ENCODE measurements around the gene NNAT. TPM values are rescaled to one million over a fixed set of nuclear protein-coding genes. Genes with fewer than 3 reads are reported as not detected.
"Not testable (repeated sequence)": the region's sequence is repeated elsewhere in the genome, so short reads cannot be mapped to it uniquely, and the experiment has no call there.

Gene NNAT
- polyA plus RNA-seq, 1 donor from 2014 or later = 996 TPM

GRCh38 chr20:37552415-37552814, 31.4 kb downstream of the NNAT start:
- TF ChIP-seq EP300 (conservative IDR thresholded peaks at IDR 0.05; ENCODE audit: poor library complexity, severe bottlenecking) (no peak), EZH2 (IDR thresholded peaks at IDR 0.05; ENCODE audit: borderline replicate concordance, insufficient read depth, low read length, poor library complexity, severe bottlenecking) (no peak), SMC3 (conservative IDR thresholded peaks at IDR 0.05; ENCODE audit: poor library complexity) (no peak), RAD21 (conservative IDR thresholded peaks at IDR 0.05) (no peak), TAF1 (IDR thresholded peaks at IDR 0.05; ENCODE audit: low read depth) (no peak), MXI1 (conservative IDR thresholded peaks at IDR 0.05; ENCODE audit: poor library complexity, severe bottlenecking) (no peak), POLR2AphosphoS5 (IDR thresholded peaks at IDR 0.05) (no peak)
- TF ChIP-seq, protein P1, sequence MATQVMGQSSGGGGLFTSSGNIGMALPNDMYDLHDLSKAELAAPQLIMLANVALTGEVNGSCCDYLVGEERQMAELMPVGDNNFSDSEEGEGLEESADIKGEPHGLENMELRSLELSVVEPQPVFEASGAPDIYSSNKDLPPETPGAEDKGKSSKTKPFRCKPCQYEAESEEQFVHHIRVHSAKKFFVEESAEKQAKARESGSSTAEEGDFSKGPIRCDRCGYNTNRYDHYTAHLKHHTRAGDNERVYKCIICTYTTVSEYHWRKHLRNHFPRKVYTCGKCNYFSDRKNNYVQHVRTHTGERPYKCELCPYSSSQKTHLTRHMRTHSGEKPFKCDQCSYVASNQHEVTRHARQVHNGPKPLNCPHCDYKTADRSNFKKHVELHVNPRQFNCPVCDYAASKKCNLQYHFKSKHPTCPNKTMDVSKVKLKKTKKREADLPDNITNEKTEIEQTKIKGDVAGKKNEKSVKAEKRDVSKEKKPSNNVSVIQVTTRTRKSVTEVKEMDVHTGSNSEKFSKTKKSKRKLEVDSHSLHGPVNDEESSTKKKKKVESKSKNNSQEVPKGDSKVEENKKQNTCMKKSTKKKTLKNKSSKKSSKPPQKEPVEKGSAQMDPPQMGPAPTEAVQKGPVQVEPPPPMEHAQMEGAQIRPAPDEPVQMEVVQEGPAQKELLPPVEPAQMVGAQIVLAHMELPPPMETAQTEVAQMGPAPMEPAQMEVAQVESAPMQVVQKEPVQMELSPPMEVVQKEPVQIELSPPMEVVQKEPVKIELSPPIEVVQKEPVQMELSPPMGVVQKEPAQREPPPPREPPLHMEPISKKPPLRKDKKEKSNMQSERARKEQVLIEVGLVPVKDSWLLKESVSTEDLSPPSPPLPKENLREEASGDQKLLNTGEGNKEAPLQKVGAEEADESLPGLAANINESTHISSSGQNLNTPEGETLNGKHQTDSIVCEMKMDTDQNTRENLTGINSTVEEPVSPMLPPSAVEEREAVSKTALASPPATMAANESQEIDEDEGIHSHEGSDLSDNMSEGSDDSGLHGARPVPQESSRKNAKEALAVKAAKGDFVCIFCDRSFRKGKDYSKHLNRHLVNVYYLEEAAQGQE (IDR thresholded peaks at IDR 0.05; ENCODE audit: borderline replicate concordance) = no peak
- TF ChIP-seq, protein P2, sequence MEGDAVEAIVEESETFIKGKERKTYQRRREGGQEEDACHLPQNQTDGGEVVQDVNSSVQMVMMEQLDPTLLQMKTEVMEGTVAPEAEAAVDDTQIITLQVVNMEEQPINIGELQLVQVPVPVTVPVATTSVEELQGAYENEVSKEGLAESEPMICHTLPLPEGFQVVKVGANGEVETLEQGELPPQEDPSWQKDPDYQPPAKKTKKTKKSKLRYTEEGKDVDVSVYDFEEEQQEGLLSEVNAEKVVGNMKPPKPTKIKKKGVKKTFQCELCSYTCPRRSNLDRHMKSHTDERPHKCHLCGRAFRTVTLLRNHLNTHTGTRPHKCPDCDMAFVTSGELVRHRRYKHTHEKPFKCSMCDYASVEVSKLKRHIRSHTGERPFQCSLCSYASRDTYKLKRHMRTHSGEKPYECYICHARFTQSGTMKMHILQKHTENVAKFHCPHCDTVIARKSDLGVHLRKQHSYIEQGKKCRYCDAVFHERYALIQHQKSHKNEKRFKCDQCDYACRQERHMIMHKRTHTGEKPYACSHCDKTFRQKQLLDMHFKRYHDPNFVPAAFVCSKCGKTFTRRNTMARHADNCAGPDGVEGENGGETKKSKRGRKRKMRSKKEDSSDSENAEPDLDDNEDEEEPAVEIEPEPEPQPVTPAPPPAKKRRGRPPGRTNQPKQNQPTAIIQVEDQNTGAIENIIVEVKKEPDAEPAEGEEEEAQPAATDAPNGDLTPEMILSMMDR (IDR thresholded peaks at IDR 0.05; ENCODE audit: poor library complexity, severe bottlenecking) = no peak
- Histone ChIP-seq H4K20me1 (ENCODE audit: insufficient read depth) (no peaks in the 10 kb centered on the region), H3F3A (ENCODE audit: insufficient read depth, low read length, poor library complexity, severe bottlenecking) (no peaks in the 10 kb centered on the region), H3K9me2 (ENCODE audit: insufficient read depth, low read length) (no peaks in the 10 kb centered on the region), H2AFZ (ENCODE audit: low read depth, low read length) (no peak overlapping the region), H3K4me2 (ENCODE audit: low read length) (no peak overlapping the region), H3K36me3 (ENCODE audit: insufficient read depth, low read length) (no peaks in the 10 kb centered on the region), H3K27ac (ENCODE audit: low read length) (no peak overlapping the region), H3K9me3 (ENCODE audit: low read length) (no peaks in the 10 kb centered on the region), H3K4me3 (ENCODE audit: low read length) (no peak overlapping the region), H3K9ac (ENCODE audit: low read length) (no peak overlapping the region), H3K27me3 (ENCODE audit: insufficient read depth, low read depth, low read length) (no peaks in the 10 kb centered on the region), H3K79me2 (replicated peaks; ENCODE audit: insufficient read depth, low read length) (no peaks in the 10 kb centered on the region)

GRCh38 chr20:37554721-37555298, 33.8 kb downstream of the NNAT start:
- not testable (repeated sequence) for H3K4me2 ChIP-seq (ENCODE audit: low read length); H3K36me3 ChIP-seq (ENCODE audit: insufficient read depth, low read length); H3K79me2 ChIP-seq (replicated peaks; ENCODE audit: insufficient read depth, low read length); H3F3A ChIP-seq (ENCODE audit: insufficient read depth, low read length, poor library complexity, severe bottlenecking); H3K9me2 ChIP-seq (ENCODE audit: insufficient read depth, low read length); H3K27me3 ChIP-seq (ENCODE audit: insufficient read depth, low read depth, low read length); H3K9me3 ChIP-seq (ENCODE audit: low read length); H4K20me1 ChIP-seq (ENCODE audit: insufficient read depth); H3K4me3 ChIP-seq (ENCODE audit: low read length); H3K27ac ChIP-seq (ENCODE audit: low read length); H2AFZ ChIP-seq (ENCODE audit: low read depth, low read length); H3K9ac ChIP-seq (ENCODE audit: low read length)

DNA sequence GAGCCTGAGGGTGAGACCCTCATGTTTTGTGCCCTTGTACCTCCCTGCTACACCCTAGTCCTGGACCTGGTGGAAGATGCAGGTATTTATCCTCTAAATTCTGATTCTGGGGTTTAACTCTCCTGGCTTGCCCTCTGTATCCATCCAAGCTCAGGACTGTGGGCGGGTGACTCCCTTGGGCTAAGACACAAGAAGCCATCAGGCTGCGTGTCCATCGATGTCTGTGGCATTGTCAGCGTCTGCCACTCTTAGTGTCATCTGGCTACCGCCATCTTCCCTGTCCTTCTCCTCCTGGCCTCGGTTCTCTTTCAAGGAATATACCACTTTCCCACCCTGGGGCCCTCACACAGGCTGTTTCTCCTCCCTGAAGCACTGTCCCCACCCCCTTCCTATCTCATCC, 35.5 kb downstream of the NNAT start:
- no peaks in the 10 kb centered on the region for H3F3A ChIP-seq (ENCODE audit: insufficient read depth, low read length, poor library complexity, severe bottlenecking)
- H3K27ac ChIP-seq (ENCODE audit: low read length) = no peak overlapping the region
- no peaks in the 10 kb centered on the region for H3K9me2 ChIP-seq (ENCODE audit: insufficient read depth, low read length)
- H3K9me3 ChIP-seq (ENCODE audit: low read length) = no peaks in the 10 kb centered on the region
- TF ChIP-seq, protein P2 (IDR thresholded peaks at IDR 0.05; ENCODE audit: poor library complexity, severe bottlenecking) = no peak
- TF ChIP-seq, protein P1 (IDR thresholded peaks at IDR 0.05; ENCODE audit: borderline replicate concordance) = no peak
- TF ChIP-seq TAF1 (IDR thresholded peaks at IDR 0.05; ENCODE audit: low read depth) (no peak), RAD21 (conservative IDR thresholded peaks at IDR 0.05) (no peak), MXI1 (conservative IDR thresholded peaks at IDR 0.05; ENCODE audit: poor library complexity, severe bottlenecking) (no peak)
- H3K79me2 ChIP-seq (replicated peaks; ENCODE audit: insufficient read depth, low read length) = no peaks in the 10 kb centered on the region
- H3K36me3 ChIP-seq (ENCODE audit: insufficient read depth, low read length) = no peaks in the 10 kb centered on the region
- H3K4me2 ChIP-seq (ENCODE audit: low read length) = no peak overlapping the region
- H3K9ac ChIP-seq (ENCODE audit: low read length) = no peak overlapping the region
- no peak overlapping the region for H2AFZ ChIP-seq (ENCODE audit: low read depth, low read length)
- H3K4me3 ChIP-seq (ENCODE audit: low read length) = no peak overlapping the region
- H4K20me1 ChIP-seq (ENCODE audit: insufficient read depth) = no peaks in the 10 kb centered on the region
- H3K27me3 ChIP-seq (ENCODE audit: insufficient read depth, low read depth, low read length) = no peaks in the 10 kb centered on the region

All from neural cell (in vitro differentiated cells).